Mucosa of descending colon (tissue), 3 donors: ENCODE results near the gene SMARCD1. TPM values are rescaled to one million over a fixed set of nuclear protein-coding genes. Genes with fewer than 3 reads are reported as not detected.
A peak's percentile ranks its signal among the peaks of the same experiment; 100 is the strongest.

ENCODE experiments used
- ATAC-seq: fragments of 200-7000 bp; cut with Tn5 transposase; one replicate; pipeline ENCODE4 v1.9.1; 2020; ENCODE audit warnings: mild to moderate bottlenecking, moderate library complexity
- DNase-seq, 3 donors: peaks; one replicate each; pipeline ENCODE4 v3.0.0-alpha.2; 2020
- H3K36me3 ChIP-seq: fragments of 200-600 bp; one replicate; pipeline ENCODE4 v1.8.0; 2021; ENCODE audit warnings: low read depth, mild to moderate bottlenecking
- H3K4me1 ChIP-seq: fragments of 200-600 bp; one replicate; pipeline ENCODE4 v1.8.0; 2021; ENCODE audit warnings: low read depth, mild to moderate bottlenecking
- H3K4me3 ChIP-seq: fragments of 200-600 bp; one replicate; pipeline ENCODE4 v1.8.0; 2021; ENCODE audit warnings: mild to moderate bottlenecking
- H3K9me3 ChIP-seq: fragments of 200-600 bp; one replicate; pipeline ENCODE4 v1.8.0; 2021; ENCODE audit warnings: mild to moderate bottlenecking
- intact Hi-C, 2 donors: fragments of 100-400 bp; cut with DNase I in 1 of 2; cut with micrococcal nuclease in 1 of 2; formaldehyde crosslinking; loops; one replicate each; pipeline versions ENCODE4 v1.11.0 to v1.11.1; 2022; cut with DNase I, micrococcal nuclease
- total RNA-seq, 3 donors: library from RNA; stranded (reverse); fragmentation: NEBNext Ultra II Directional in 2 of 3; extraction: Animal tissue kit (Norgen Biotek cat#: 25700) in 2 of 3; gene quantifications; one replicate each; pipeline versions ENCODE4 v1.2.1 to v1.2.4, GENCODE V29; 2021 to 2023
- TF ChIP-seq, protein P1 (sequence below): fragments of 200-600 bp; IDR thresholded peaks from one replicate; pipeline ENCODE4 v1.8.0; 2022; ENCODE audit warnings: antibody characterized with exemption, mild to moderate bottlenecking
- donor health status: DM: no; HTN: no; CAD: no; lungs with moderate emphysema.
- donor health status: DM: no; HTN: no; CAD: no.
- donor health status: DM: no; HTN: yes; CAD: no.

SMARCD1 gene
- total RNA-seq, 3 donors from 2014 or later = 34.2 to 44.9 (median 38.9) TPM

DNA sequence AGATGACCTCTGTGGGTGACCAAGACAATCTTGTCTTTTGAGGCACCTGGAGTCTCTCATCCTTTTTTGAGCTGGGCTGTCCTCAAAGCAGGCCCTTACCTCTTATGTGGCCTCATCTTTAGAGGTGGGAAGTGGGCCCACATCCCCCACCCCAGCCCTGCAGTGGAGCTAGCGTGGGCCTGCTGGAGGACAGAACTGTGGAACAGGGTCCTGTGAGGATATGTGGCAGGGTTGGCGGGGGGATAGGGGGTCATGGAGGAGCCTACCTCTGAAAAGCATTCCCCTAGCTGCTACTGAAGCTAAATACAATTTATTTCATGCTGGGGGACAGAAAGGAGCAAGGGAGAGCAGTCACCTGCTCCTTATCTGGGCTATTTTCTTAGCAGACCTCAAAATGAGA lies 18.2 kb downstream of the SMARCD1 start:
- Histone ChIP-seq H3K4me1 (peaks cover 15% of the 10 kb centered on the region), H3K36me3 (no peaks in the 10 kb centered on the region), H3K4me3 (no peak overlapping the region), H3K9me3 (no peaks in the 10 kb centered on the region)
- intact Hi-C loops = no loop called here
- ATAC-seq = no peak
- TF ChIP-seq, protein P1, sequence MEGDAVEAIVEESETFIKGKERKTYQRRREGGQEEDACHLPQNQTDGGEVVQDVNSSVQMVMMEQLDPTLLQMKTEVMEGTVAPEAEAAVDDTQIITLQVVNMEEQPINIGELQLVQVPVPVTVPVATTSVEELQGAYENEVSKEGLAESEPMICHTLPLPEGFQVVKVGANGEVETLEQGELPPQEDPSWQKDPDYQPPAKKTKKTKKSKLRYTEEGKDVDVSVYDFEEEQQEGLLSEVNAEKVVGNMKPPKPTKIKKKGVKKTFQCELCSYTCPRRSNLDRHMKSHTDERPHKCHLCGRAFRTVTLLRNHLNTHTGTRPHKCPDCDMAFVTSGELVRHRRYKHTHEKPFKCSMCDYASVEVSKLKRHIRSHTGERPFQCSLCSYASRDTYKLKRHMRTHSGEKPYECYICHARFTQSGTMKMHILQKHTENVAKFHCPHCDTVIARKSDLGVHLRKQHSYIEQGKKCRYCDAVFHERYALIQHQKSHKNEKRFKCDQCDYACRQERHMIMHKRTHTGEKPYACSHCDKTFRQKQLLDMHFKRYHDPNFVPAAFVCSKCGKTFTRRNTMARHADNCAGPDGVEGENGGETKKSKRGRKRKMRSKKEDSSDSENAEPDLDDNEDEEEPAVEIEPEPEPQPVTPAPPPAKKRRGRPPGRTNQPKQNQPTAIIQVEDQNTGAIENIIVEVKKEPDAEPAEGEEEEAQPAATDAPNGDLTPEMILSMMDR = no peak
- DNase-seq = no peak

DNA sequence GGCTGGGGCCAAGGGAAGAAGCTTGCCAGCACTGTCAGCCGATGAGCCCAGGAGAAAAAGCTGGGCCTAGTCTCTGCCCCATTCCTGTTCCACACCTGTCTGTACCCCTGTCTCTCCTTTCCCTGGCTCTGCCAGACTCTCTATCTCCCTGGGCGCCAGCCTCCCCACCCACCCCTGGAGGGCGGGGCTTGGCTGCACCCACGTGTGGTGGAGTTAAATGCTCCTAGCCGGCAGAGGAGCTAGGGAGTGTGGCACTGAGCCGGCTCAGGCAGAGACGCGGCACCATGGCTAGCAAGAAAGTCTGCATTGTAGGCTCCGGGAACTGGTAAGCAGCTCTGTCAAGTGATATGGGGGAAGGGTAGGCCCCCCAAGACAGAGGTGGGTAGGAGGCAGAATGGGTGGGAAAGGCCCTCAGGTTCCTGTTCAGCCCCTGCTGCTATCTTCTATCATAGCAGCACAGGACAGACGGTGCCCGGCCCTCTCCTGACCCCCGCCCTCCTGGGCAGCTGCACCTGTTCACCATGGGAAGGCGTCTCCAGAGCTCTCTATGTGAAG lies 18.7 kb downstream of the SMARCD1 start, which contains the start of gene GPD1:
GPD1 (plus strand) TSS at position 242 of the 555 bp plus-strand sequence; CDS start at position 285, 43 bp downstream.
- Histone ChIP-seq H3K4me1 (peaks cover 15% of the 10 kb centered on the region), H3K36me3 (no peaks in the 10 kb centered on the region), H3K9me3 (no peaks in the 10 kb centered on the region), H3K4me3 (no peak within 1 kb of the TSS)
- TF ChIP-seq, protein P1 = no peak
- DNase-seq = peak; percentile 78 to 89 (median 86)
- intact Hi-C loops = no loop called here
- peak; percentile 96 for ATAC-seq

DNA sequence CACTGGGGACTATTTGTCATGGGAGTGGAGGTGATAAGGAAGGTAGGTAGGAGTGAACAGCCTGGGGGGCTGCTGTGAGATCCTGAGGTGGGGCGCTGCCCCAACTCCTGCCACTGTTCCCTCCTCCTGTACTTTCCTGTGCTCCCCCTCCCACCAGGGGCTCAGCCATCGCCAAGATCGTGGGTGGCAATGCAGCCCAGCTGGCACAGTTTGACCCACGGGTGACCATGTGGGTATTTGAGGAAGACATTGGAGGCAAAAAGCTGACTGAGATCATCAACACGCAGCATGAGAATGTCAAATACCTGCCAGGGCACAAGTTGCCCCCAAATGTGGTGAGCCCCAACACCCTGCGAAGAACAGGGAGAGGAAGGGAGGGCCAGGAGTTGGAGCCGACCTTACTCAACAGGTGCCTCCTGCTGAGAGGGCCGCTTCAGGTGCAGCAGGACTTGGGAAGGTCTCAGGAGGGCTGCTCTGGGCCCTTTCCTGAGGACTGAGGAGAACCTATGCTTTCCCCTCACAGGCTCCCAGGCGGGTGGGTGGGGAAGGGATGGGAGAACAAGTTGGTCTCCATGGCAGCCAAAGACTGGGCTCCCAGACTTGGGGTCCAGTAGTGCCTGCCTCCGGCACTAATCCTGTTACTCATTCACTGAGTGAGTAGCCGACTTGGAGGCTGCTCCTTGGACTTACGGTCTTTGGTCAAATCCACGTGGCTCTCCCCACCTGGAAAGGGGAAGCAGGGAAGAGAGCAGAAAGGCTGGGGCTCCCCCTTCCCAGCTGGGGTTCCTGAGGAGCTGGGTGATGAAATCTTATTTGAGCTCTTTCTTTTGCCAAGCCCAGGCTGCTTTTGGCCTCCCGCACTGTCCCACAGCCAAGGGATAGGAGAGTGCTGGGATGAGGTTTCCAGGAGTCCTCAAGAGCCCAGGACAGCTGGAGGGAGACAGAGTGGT lies 19.6 kb downstream of the SMARCD1 start:
- ATAC-seq (peak; percentile 31), DNase-seq (peak in 1 of 3 donors; percentile 18)
- intact Hi-C loops = no loop called here
- TF ChIP-seq, protein P1 = no peak
- no peak overlapping the region for H3K4me3 ChIP-seq
- H3K9me3 ChIP-seq = no peaks in the 10 kb centered on the region
- peaks cover 22% of the 10 kb centered on the region for H3K4me1 ChIP-seq
- no peaks in the 10 kb centered on the region for H3K36me3 ChIP-seq

DNA sequence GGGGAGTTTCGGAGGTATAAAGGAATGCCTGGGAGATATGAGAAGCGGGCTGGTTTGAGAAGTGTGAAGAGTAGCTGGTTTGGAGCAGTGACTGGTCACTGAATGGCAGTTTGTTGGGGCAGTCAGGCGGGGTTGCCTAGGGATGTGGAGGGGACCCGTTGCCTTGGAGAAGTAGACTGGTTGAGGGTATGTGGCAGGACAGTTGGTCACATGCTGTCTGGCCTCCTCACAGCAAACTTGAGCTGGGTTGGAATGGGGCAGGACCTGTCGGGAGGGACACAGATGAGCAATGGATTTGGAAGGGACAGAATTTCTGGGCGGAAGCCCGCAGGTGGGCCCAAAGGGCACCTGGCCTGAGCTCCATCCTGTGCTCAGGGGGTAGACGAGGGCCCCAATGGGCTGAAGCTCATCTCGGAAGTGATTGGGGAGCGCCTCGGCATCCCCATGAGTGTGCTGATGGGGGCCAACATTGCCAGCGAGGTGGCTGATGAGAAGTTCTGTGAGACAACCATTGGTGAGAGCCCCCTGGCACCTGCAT lies 20.8 kb downstream of the SMARCD1 start:
- Histone ChIP-seq H3K4me3 (no peak overlapping the region), H3K4me1 (peaks cover 34% of the 10 kb centered on the region), H3K9me3 (no peaks in the 10 kb centered on the region), H3K36me3 (no peaks in the 10 kb centered on the region)
- intact Hi-C loops = no loop called here
- TF ChIP-seq, protein P1 = no peak
- ATAC-seq (no peak), DNase-seq (no peak)

GRCh38 chr12:50106907-50107306 lies 21.8 kb downstream of the SMARCD1 start:
- Histone ChIP-seq H3K4me1 (peaks cover 42% of the 10 kb centered on the region), H3K9me3 (no peaks in the 10 kb centered on the region), H3K4me3 (no peak overlapping the region), H3K36me3 (peaks cover 4% of the 10 kb centered on the region)
- intact Hi-C loops = no loop called here
- TF ChIP-seq, protein P1 = no peak
- DNase-seq (no peak), ATAC-seq (no peak)
